AG04449 (cell line): Measurements from ENCODE around the gene MUC22.

ENCODE experiments used
- CTCF ChIA-PET: fragments of 350-600 bp; formaldehyde crosslinking; extraction: SDS; loops from one replicate; lab custom pipeline; 2021; ENCODE audit warnings: antibody characterized with exemption; lab: Yijun Ruan, JAX
- POLR2A ChIA-PET: fragments of 400-600, 350-600 bp; formaldehyde crosslinking; extraction: SDS; loops from one replicate; lab custom pipeline; 2020; ENCODE audit warnings: antibody characterized with exemption, inconsistent platforms; lab: Yijun Ruan, JAX
- DNase-seq: peaks from one replicate; pipeline ENCODE4 v3.0.0-alpha.2; 2010; ENCODE audit warnings: low read depth, low spot score
- H3K4me3 ChIP-seq: 2 replicates; pipeline ENCODE4 v1.5.1; 2011; ENCODE audit warnings: low read depth, mild to moderate bottlenecking, control low read depth, low read length
- CTCF ChIP-seq: IDR thresholded peaks from one replicate; pipeline ENCODE4 v1.5.1; 2011; ENCODE audit warnings: mild to moderate bottlenecking, moderate library complexity, low read length, control low read depth, inconsistent platforms; ENCODE audit not compliant: insufficient read depth; ENCODE audit errors: missing control alignments

The MUC22 gene

DNA sequence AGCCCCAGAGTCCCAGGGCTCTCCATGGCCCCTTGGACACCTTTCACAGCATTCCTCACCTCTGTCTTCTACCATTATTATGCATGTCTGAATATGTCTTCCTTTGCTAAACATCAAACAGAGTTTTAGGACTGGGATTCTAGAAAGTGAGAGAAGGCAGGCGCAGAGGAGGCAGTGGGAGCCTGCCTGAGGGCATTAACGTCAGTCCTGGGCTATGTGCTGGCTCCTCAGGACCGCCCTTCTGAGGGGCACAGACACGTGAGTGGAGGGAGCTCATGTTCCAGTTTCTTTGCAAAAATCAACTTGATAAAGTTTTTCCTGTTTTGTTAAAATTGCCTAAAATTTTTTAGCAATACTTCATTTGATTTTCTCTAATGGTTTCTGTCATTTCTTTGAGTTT lies 64.1 kb downstream of the MUC22 start:
- H3K4me3 ChIP-seq = no peak overlapping the region
- DNase-seq = no peak
- POLR2A ChIA-PET = interaction anchor here (0.8 kb wide), 1 partner anchor 161 kb away, joined by 3 read pairs; the partner anchor contains the start of gene VARS2
- CTCF ChIA-PET = interaction anchor here (0.8 to 38.8 kb wide), 11 partner anchors 8 to 253 kb away, joined by 3 to 1346 read pairs (median 7); partner anchors contain the start of genes GTF2H4, MUCL3 and VARS2
- no peak for TF ChIP-seq CTCF

DNA sequence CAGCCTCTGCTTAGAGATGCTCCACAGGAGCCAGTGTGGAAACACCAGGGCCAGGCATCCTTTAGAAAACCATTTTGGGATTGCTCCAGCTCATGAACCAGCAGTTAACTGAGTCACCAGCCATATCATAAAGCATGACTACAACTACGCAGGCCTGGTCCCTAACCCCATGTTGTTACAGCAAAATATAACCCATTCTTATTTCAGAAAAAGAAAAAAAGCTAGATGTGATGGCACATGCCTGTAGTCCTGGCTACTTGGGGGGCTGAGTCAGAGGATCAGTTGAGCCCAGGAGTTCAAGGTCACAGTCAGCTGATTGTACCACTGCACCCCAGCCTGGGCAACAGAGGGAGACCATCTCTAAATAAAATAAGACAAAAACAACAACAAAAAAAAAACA lies 65.3 kb downstream of the MUC22 start:
- CTCF ChIA-PET = interaction anchor here (0.9 to 38.8 kb wide), 10 partner anchors 9 to 254 kb away, joined by 3 to 1346 read pairs (median 4); partner anchors contain the start of genes GTF2H4 and VARS2
- DNase-seq = no peak
- TF ChIP-seq CTCF = no peak

DNA sequence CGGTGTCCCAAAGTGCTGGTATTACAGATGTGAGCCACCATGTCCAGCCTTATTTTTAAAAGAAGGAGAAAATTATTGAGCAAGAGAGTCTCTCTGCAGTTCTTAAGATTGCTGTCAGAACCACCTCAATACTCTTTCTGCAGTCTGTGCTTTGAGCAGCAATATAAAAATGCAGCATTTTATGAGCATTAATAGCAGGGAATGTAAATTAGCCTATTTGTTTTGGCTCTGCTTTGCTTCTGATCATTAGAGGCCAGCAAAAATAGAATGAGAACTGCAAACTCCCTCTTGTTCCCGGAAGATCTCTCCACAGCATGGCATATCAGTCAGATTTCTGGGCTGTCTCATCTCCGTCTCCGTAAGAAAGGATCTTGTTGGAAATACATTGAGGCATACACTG lies 66.3 kb downstream of the MUC22 start:
- no peak for TF ChIP-seq CTCF
- no peak overlapping the region for H3K4me3 ChIP-seq
- ChIA-PET CTCF (interaction anchor here (6.5 to 38.8 kb wide), 2 partner anchors 13 to 167 kb away, joined by 80 to 1346 read pairs; partner anchors contain the start of genes GTF2H4 and VARS2), POLR2A (no interaction called here)
- DNase-seq = no peak

More for the DNA sequence above, 65.3 kb downstream of the MUC22 start:
- POLR2A ChIA-PET = no interaction called here
- H3K4me3 ChIP-seq = no peak overlapping the region

DNA sequence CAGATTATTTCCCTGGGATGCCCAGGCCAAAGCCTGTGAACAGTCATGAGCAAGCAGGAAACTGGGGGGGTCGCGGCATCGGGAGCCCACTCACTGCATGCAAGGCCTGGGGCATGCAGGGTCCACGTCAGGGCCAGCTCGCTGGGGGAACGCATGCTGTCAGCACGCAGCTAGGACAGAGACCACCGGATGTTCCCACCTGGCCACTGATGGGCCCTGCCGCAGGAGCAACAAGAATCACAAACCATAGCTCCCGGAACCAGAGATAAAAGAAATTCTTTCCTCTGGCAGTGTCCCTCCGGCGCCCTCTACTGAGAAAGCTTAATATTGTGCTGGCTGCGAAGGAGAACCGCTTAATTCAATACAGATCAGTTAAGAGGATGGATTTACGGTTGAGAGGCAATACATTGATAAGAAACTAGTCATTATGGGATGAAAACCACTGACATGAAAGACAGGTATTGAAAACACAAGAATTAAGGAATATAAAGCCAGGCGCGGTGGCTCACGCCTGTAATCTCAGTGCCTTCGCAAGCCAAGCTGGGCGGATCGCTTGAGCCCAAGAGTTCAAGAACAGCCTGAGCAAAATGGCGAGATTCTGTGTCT lies 69.5 kb downstream of the MUC22 start:
- ChIA-PET CTCF (interaction anchor here (0.6 to 38.8 kb wide), 53 partner anchors 7 to 596 kb away, joined by 3 to 1346 read pairs (median 6); partner anchors contain the start of genes C6orf15, DDR1, GTF2H4 and MUC22), POLR2A (interaction anchor here (2.3 kb wide), 1 partner anchor 165 kb away, joined by 11 read pairs; the partner anchor contains the start of gene VARS2)
- peak; percentile 68 for TF ChIP-seq CTCF
- no peak for DNase-seq
- peak overlapping the region; percentile 13; the same call in 1 of the 2 replicates for H3K4me3 ChIP-seq

DNA sequence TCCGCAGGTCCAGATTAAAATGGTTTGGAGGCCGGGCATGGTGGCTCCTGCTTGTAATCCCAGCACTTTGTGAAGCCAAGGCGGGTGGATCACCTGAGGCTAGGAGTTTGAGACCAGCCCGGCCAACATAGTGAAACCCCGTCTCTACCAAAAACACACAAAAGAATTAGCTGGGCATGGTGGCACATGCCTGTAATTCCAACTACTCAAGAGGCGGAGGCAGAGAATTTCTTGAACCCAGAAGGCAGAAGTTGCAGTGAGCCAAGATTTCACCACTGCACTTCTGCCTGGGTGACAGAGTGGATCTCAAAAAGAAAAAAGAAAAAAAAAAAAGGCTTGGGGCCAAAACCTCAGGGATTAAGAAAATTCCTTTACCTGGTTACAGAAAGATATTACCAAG lies 71.6 kb downstream of the MUC22 start:
- DNase-seq = no peak
- TF ChIP-seq CTCF = no peak
- CTCF ChIA-PET = interaction anchor here (0.9 to 38.8 kb wide), 14 partner anchors 8 to 469 kb away, joined by 3 to 1346 read pairs (median 6); partner anchors contain the start of genes C6orf15, DDR1, GTF2H4 and PSORS1C1
- POLR2A ChIA-PET = no interaction called here
- H3K4me3 ChIP-seq = no peak overlapping the region

- DNase-seq = peak; percentile 64
- CTCF ChIA-PET = interaction anchor here (0.7 to 38.8 kb wide), 17 partner anchors 8 to 264 kb away, joined by 3 to 1346 read pairs (median 6); partner anchors contain the start of genes GTF2H4, PSORS1C1 and VARS2
- no peak overlapping the region for H3K4me3 ChIP-seq
- peak; percentile 48 for TF ChIP-seq CTCF
- POLR2A ChIA-PET = no interaction called here
Measured at GRCh38 chr6:31083742-31084354, 73.6 kb downstream of the MUC22 start.
